GM23338 (cell line): ENCODE data around the gene PANK4.

ENCODE experiments used
- CTCF ChIP-seq, 2 experiments: fragments of 200-600 bp in 1 of 2; sonication (generic) in 1 of 2; conservative IDR thresholded peaks; 2 replicates each; pipeline versions ENCODE4 v1.5.1 to v1.6.1; 2016 to 2017; ENCODE audit warnings: antibody characterized with exemption in 2 of 2, low read depth in 2 of 2, mild to moderate bottlenecking in 2 of 2, moderate library complexity in 1 of 2
- POLR2AphosphoS5 ChIP-seq: IDR thresholded peaks from 2 replicates; pipeline ENCODE4 v1.6.1; 2016; ENCODE audit warnings: antibody characterized with exemption, low read depth

GRCh38 chr1:2507744-2508155, 18.6 kb downstream of the PANK4 start:
- no peak for TF ChIP-seq CTCF (conservative IDR thresholded peaks at IDR 0.05; ENCODE audit: low read depth in 2 of 2)
- TF ChIP-seq POLR2AphosphoS5, result no peak
